Uterus (tissue), 2 donors: ENCODE measurements around the gene MRPL48.

Experiments
- POLR2A ChIP-seq, 2 donors: fragments of 450-650 bp; IDR thresholded peaks; one replicate each; pipeline ENCODE4 v1.6.1; 2016; ENCODE audit warnings: antibody characterized with exemption in 2 of 2, mild to moderate bottlenecking in 1 of 2, moderate library complexity in 1 of 2
- TF ChIP-seq, protein P1 (sequence below), 4 experiments: fragments of 200-600 bp in 2 of 4; fragments of 450-650 bp in 2 of 4; sonication (generic) in 2 of 4; IDR thresholded peaks; one replicate each; pipeline ENCODE4 v1.5.1; 2016 to 2019; ENCODE audit warnings: antibody characterized with exemption in 4 of 4, mild to moderate bottlenecking in 2 of 4, moderate library complexity in 1 of 4

DNA sequence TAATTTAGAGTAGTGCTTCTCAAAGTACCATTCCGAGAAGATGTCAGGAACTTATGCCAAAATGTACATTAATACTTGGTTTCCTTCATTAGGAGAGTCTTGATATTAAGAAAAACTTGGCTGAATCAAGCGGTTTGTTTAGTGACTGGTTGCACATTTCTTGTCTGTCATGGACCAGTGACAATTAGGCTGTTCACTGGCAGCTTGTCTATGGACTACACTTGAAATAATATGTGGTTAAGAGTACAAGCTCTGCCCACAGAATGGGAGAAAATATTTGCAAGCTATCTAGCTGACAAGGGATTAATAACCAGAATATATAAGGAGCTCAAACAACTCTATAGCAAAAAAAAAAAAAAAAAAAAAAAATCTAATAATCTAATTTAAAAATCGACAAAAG, 64.4 kb downstream of the MRPL48 start:
- TF ChIP-seq, protein P1, sequence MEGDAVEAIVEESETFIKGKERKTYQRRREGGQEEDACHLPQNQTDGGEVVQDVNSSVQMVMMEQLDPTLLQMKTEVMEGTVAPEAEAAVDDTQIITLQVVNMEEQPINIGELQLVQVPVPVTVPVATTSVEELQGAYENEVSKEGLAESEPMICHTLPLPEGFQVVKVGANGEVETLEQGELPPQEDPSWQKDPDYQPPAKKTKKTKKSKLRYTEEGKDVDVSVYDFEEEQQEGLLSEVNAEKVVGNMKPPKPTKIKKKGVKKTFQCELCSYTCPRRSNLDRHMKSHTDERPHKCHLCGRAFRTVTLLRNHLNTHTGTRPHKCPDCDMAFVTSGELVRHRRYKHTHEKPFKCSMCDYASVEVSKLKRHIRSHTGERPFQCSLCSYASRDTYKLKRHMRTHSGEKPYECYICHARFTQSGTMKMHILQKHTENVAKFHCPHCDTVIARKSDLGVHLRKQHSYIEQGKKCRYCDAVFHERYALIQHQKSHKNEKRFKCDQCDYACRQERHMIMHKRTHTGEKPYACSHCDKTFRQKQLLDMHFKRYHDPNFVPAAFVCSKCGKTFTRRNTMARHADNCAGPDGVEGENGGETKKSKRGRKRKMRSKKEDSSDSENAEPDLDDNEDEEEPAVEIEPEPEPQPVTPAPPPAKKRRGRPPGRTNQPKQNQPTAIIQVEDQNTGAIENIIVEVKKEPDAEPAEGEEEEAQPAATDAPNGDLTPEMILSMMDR (IDR thresholded peaks at IDR 0.05): no peak
- no peak for TF ChIP-seq POLR2A (IDR thresholded peaks at IDR 0.05)
